ENCODE results near the gene RASD1. TPM values are rescaled to one million over a fixed set of nuclear protein-coding genes. Genes with fewer than 3 reads are reported as not detected.

The RASD1 gene
- total and polyA plus RNA-seq, 2 of the 4 experiments (the other 2 are of a cell fraction): 0.54 to 1.8 TPM

- ATAC-seq (ENCODE audit: low read depth): no peak
Observed at GRCh38 chr17:17525311-17525710, 29.1 kb upstream of the RASD1 start.

More at GRCh38 chr17:17525311-17525710, 29.1 kb upstream of the RASD1 start:
- H2BK15ac ChIP-seq (ENCODE audit: low read depth, low read length): no peak overlapping the region
- no peak overlapping the region for H3K23ac ChIP-seq (ENCODE audit: low read depth, low read length)
- H2BK20ac ChIP-seq (ENCODE audit: low read depth, low read length): no peak overlapping the region
- no peak overlapping the region for H4K8ac ChIP-seq (ENCODE audit: low read depth in 2 of 2, low read length in 2 of 2)
- H4K5ac ChIP-seq (ENCODE audit: low read depth, low read length): no peak overlapping the region
- H2AFZ ChIP-seq (replicated peaks; ENCODE audit: low read length, poor library complexity): no peak overlapping the region
- ChIA-PET POLR2A (ENCODE audit: unreplicated experiment) (no interaction called here), CTCF (no interaction called here)
- H3K9me3 ChIP-seq (ENCODE audit: control insufficient read depth, insufficient read depth, low read length): no peaks in the 10 kb centered on the region
- H4K91ac ChIP-seq (ENCODE audit: insufficient read depth, low read depth, low read length): no peak overlapping the region
- dilution Hi-C loops (cut with HindIII; ENCODE audit: low sequenced_read_pairs, unreplicated experiment) (no loop called here), intact Hi-C loops (cut with micrococcal nuclease) (no loop called here), in situ Hi-C loops (cut with MboI; ENCODE audit: low sequenced_read_pairs) (no loop called here)
- no peaks in the 10 kb centered on the region; the same call in 1 of the 2 replicates for H4K20me1 ChIP-seq (ENCODE audit: insufficient read depth, low read length)
- H3K36me3 ChIP-seq (ENCODE audit: control insufficient read depth, insufficient read depth, low read length): no peaks in the 10 kb centered on the region
- H2BK120ac ChIP-seq (ENCODE audit: low read depth, low read length): no peak overlapping the region
- H3K27me3 ChIP-seq (ENCODE audit: control insufficient read depth, insufficient read depth, low read length): no peaks in the 10 kb centered on the region; the same call in 1 of the 2 replicates
- no peaks in the 10 kb centered on the region for H3K4me1 ChIP-seq (ENCODE audit: control insufficient read depth, insufficient read depth, low read length)
- H3K9ac ChIP-seq (ENCODE audit: low read depth, low read length): no peak overlapping the region
- H3K79me1 ChIP-seq (ENCODE audit: low read depth in 1 of 2, low read length in 2 of 2): 0 out of 4 replicates have a peak, but pooled peaks cover 0 to 3% of the 10 kb centered on the region in 2 experiments
- no peak for DNase-seq
- no peaks in the 10 kb centered on the region for H3K9me1 ChIP-seq (ENCODE audit: insufficient read depth, low read length)
- H2BK5ac ChIP-seq (ENCODE audit: low read depth, low read length, poor library complexity, severe bottlenecking): no peak overlapping the region
- H3K56ac ChIP-seq (ENCODE audit: extremely low read depth, insufficient read depth, low read length): no peak overlapping the region
- H2AK9ac ChIP-seq (replicated peaks; ENCODE audit: low read depth, low read length, poor library complexity): no peak overlapping the region
- no peak overlapping the region for H2AK5ac ChIP-seq (ENCODE audit: low read depth, low read length)
- H3K27ac ChIP-seq (ENCODE audit: insufficient read depth, low read length): no peak overlapping the region
- no peak overlapping the region for H3K18ac ChIP-seq (ENCODE audit: low read depth, low read length)
- WGBS, 2 experiments (ENCODE audit: extremely low coverage in 2 of 2, insufficient read length in 1 of 2): 85% methylated on average over 10 of the region's 15 CpGs; no CpG with 5 or more reads in 1 of the 2 experiments
- no peak overlapping the region for H3K4me3 ChIP-seq (ENCODE audit: insufficient read depth, low read depth, low read length)
- TF ChIP-seq MAFK (IDR thresholded peaks at IDR 0.05; ENCODE audit: low read depth, low read length): no peak
- no peak for TF ChIP-seq CTCF (conservative IDR thresholded peaks at IDR 0.05; ENCODE audit: low read depth, low read length)
- TF ChIP-seq CHD1 (IDR thresholded peaks at IDR 0.05; ENCODE audit: low read depth, low read length): no peak
- TF ChIP-seq ELK1 (IDR thresholded peaks at IDR 0.05; ENCODE audit: borderline replicate concordance, low read depth, low read length): no peak
- no peak for TF ChIP-seq USF2 (IDR thresholded peaks at IDR 0.05; ENCODE audit: low read depth, low read length)
- TF ChIP-seq RFX5 (IDR thresholded peaks at IDR 0.05; ENCODE audit: low read depth, low read length): no peak
- TF ChIP-seq SMC3 (IDR thresholded peaks at IDR 0.05; ENCODE audit: low read depth, low read length): no peak
- no peak for TF ChIP-seq POLR2A (IDR thresholded peaks at IDR 0.05; ENCODE audit: low read depth, low read length)
- no peak overlapping the region for H3K14ac ChIP-seq (replicated peaks; ENCODE audit: low read depth, low read length)
- H3K4me2 ChIP-seq (ENCODE audit: low read depth, low read length): no peak overlapping the region
- BruUV-seq (replicated peaks): no TSS peak
- H3K4ac ChIP-seq (ENCODE audit: low read depth, low read length): no peak overlapping the region
